Lung (tissue), 12 donors: ENCODE results near the gene UBR1. TPM values are rescaled to one million over a fixed set of nuclear protein-coding genes. Genes with fewer than 3 reads are reported as not detected.

Experiments used
- ATAC-seq: fragments of 200-7000 bp; cut with Tn5 transposase; one replicate; pipeline ENCODE4 v1.9.1; 2020; ENCODE audit warnings: moderate number of reproducible peaks; ENCODE audit not compliant: insufficient read depth, low FRiP score
- DNase-seq, 3 donors: peaks; one replicate each; pipeline ENCODE4 v3.0.0-alpha.2; 2013 to 2017
- H3K27ac ChIP-seq, 2 donors: one replicate each; pipeline ENCODE4 v1.5.1; 2013; ENCODE audit warnings: mild to moderate bottlenecking in 2 of 2, moderate library complexity in 2 of 2, control low read depth in 1 of 2, inconsistent platforms in 1 of 2, low read depth in 1 of 2, low read length in 1 of 2
- H3K27me3 ChIP-seq, 3 donors: one replicate each; pipeline ENCODE4 v1.5.1; 2013; ENCODE audit warnings: low read length in 2 of 3; ENCODE audit not compliant: control insufficient read depth in 3 of 3, insufficient read depth in 3 of 3
- H3K36me3 ChIP-seq, 4 donors: one replicate each; pipeline ENCODE4 v1.5.1; 2013; ENCODE audit warnings: low read length in 4 of 4, mild to moderate bottlenecking in 1 of 4, moderate library complexity in 1 of 4; ENCODE audit not compliant: control insufficient read depth in 4 of 4, insufficient read depth in 4 of 4
- H3K4me1 ChIP-seq, 5 donors: one replicate each; pipeline ENCODE4 v1.5.1; 2013; ENCODE audit warnings: low read length in 5 of 5, mild to moderate bottlenecking in 2 of 5, moderate library complexity in 1 of 5; ENCODE audit not compliant: control insufficient read depth in 5 of 5, insufficient read depth in 5 of 5
- H3K4me3 ChIP-seq: one replicate; pipeline ENCODE4 v1.5.1; 2013; ENCODE audit warnings: mild to moderate bottlenecking, control low read depth, moderate library complexity
- H3K9ac ChIP-seq, 2 donors: one replicate each; pipeline ENCODE4 v1.5.1; 2013; ENCODE audit warnings: low read length in 2 of 2, control low read depth in 1 of 2; ENCODE audit not compliant: insufficient read depth in 1 of 2
- H3K9me3 ChIP-seq, 4 donors: one replicate each; pipeline ENCODE4 v1.5.1; 2013; ENCODE audit warnings: low read length in 3 of 4, mild to moderate bottlenecking in 1 of 4, moderate library complexity in 1 of 4; ENCODE audit not compliant: control insufficient read depth in 4 of 4, insufficient read depth in 3 of 4
- CTCF ChIP-seq: IDR thresholded peaks from 2 replicates; pipeline ENCODE4 v1.5.1; 2012; ENCODE audit warnings: mild to moderate bottlenecking; ENCODE audit errors: control extremely low read depth, extremely low read depth
- WGBS, 2 donors: extraction: QIAGEN DNeasy Blood & Tissue Kit; methylation state at CpG; one replicate each; pipeline ENCODE4 v1.1.7; 2013; 5-methylcytosine and 5-hydroxymethylcytosine counted together
- polyA plus RNA-seq, 2 donors: library from polyadenylated mRNA; stranded (reverse); fragments of 200-250 nt; gene quantifications; one replicate each; pipeline ENCODE4 v1.2.1, GENCODE V29; 2013
- total RNA-seq, 2 donors: library from RNA; depleted of rRNA in 1 of 2; stranded (reverse); fragments of >200 nt in 1 of 2; gene quantifications; one replicate each; pipeline ENCODE4 v1.2.1, GENCODE V29; 2014 to 2021
- donor health status: control.
- donor health status: control.
- donor health status: Bipolar disorder and iron deficiency.
- donor health status: healthy.
- donor health status: DM: yes; HTN: yes; CAD: no.

UBR1 gene
- total and polyA plus RNA-seq, 4 donors = 5.7 to 70.3 (median 17.2) TPM

GRCh38 chr15:43127752-43128151 lies 21.9 kb upstream of the UBR1 start:
- Histone ChIP-seq H3K27me3 (peaks cover 0 to 5% (median 0%) of the 10 kb centered on the region in 3 donors), H3K4me1 (peaks cover 0 to under 1% (median 0%) of the 10 kb centered on the region in 5 donors), H3K36me3 (no peaks in the 10 kb centered on the region), H3K9me3 (no peaks in the 10 kb centered on the region), H3K4me3 (no peak overlapping the region), H3K27ac (no peak overlapping the region), H3K9ac (no peak overlapping the region)
- ATAC-seq (peak; percentile 8), DNase-seq (peak in 2 of 3 donors; percentile 71 to 86)
- WGBS, 2 donors = 15 to 37% methylated on average over 2 of the region's 2 CpGs
- no peak for TF ChIP-seq CTCF

- peaks cover 0 to 4% (median 0%) of the 10 kb centered on the region in 5 donors for H3K4me1 ChIP-seq
- WGBS, 2 donors = 37 to 67% methylated on average over 6 of the region's 6 CpGs
- peaks cover 0 to 3% (median 0%) of the 10 kb centered on the region in 3 donors for H3K27me3 ChIP-seq
- TF ChIP-seq CTCF = no peak
- H3K27ac ChIP-seq = no peak overlapping the region
- ATAC-seq (no peak), DNase-seq (no peak)
- H3K36me3 ChIP-seq = no peaks in the 10 kb centered on the region
- H3K9ac ChIP-seq = no peak overlapping the region
- H3K4me3 ChIP-seq = no peak overlapping the region
- H3K9me3 ChIP-seq = no peaks in the 10 kb centered on the region
These were observed 20.5 kb upstream of the UBR1 start for GRCh38 chr15:43126356-43126755.

- no peak for TF ChIP-seq CTCF
- Histone ChIP-seq H3K4me1 (peaks cover 0 to 4% (median 0%) of the 10 kb centered on the region in 5 donors), H3K9ac (no peak overlapping the region), H3K27me3 (peaks cover 0 to 3% (median 0%) of the 10 kb centered on the region in 3 donors), H3K9me3 (no peaks in the 10 kb centered on the region), H3K36me3 (no peaks in the 10 kb centered on the region), H3K4me3 (no peak overlapping the region), H3K27ac (no peak overlapping the region)
- DNase-seq (no peak), ATAC-seq (no peak)
- WGBS, 2 donors = 82 to 90% methylated on average over 3 of the region's 3 CpGs
These were observed 19.3 kb upstream of the UBR1 start for GRCh38 chr15:43125100-43125661.

- Histone ChIP-seq H3K4me3 (no peak overlapping the region), H3K27ac (no peak overlapping the region), H3K9ac (no peak overlapping the region), H3K36me3 (no peaks in the 10 kb centered on the region), H3K9me3 (no peaks in the 10 kb centered on the region), H3K27me3 (peaks cover 0 to 3% (median 3%) of the 10 kb centered on the region in 3 donors), H3K4me1 (peaks cover 0 to 4% (median 0%) of the 10 kb centered on the region in 5 donors)
- 49 to 55% methylated on average over 2 of the region's 2 CpGs for whole genome bisulfite sequencing, 2 donors
- ATAC-seq = no peak
- peak in 1 of 3 donors; percentile 6 for DNase-seq
- TF ChIP-seq CTCF = no peak
These were observed 16.0 kb upstream of the UBR1 start for GRCh38 chr15:43121863-43122262.
